Renal cortical epithelial cell (primary cell): ENCODE data around the gene CHRM2. TPM values are rescaled to one million over a fixed set of nuclear protein-coding genes. Genes with fewer than 3 reads are reported as not detected.

Experiments
- DNase-seq: peaks from one replicate; pipeline ENCODE4 v3.0.0-alpha.2; 2011; ENCODE audit warnings: low read depth
- total RNA-seq: library from RNA; depleted of rRNA; stranded (reverse); fragments of >200 nt; gene quantifications from 2 replicates; pipeline ENCODE4 v1.2.3, GENCODE V29; 2014

CHRM2 gene
- total RNA-seq, 1 donor from 2014 or later = under 0.01 TPM

DNA sequence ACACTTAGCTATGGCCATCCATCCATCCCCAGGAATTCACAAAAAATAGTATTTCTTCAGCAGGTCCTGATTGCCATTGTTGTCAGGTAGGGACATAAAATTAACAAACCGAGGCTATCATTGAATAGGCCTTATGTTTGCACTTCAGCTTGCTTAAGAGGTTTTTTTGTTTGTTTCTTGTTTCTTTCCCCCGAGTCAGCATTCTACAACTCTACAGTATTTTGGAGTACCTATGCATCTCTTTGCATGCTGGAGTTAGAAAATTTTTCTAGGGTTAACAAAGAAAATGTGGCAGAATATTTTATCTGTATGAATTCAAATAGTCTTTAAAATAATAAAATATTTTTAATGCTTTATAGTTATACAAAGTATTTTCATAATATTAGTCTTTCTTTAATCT is 26.3 kb downstream of the CHRM2 start:
- no peak for DNase-seq

DNA sequence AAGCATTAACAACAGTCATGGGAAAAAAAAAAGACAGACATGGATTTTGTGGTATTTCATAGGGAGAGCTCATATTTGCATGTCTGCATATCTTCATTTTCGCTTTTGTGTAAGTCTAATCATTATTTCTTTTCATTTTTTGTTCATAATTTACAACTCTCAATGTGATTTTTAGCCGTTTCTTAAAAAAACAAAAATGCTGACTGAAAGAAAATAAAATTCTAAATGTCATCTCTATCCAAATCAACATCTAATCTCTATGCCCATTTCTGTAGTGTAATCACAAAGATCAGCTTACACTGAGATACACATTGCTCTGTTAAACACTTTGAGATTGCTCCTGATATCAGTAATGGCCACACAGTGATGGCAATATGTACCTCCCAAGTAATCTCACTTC is 29.2 kb downstream of the CHRM2 start:
- no peak for DNase-seq

DNA sequence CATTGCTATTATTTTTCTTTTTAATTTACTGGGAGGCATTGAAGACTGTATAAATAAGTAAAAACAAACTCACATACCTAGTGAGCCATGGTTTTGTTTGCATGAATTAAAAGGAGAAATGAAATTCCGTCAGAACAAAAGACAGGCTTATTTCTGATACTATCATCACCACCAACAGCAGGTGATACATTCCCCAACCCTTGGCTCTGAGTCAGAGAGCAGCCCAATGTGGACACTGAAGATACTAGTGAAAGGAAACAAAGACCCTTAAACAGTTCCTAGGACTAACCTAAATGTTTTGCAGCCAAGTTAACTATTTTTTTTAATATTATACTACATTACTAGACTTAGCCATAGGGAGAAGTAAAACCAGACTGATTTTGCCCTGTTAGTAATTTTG is 31.6 kb downstream of the CHRM2 start:
- no peak for DNase-seq

DNA sequence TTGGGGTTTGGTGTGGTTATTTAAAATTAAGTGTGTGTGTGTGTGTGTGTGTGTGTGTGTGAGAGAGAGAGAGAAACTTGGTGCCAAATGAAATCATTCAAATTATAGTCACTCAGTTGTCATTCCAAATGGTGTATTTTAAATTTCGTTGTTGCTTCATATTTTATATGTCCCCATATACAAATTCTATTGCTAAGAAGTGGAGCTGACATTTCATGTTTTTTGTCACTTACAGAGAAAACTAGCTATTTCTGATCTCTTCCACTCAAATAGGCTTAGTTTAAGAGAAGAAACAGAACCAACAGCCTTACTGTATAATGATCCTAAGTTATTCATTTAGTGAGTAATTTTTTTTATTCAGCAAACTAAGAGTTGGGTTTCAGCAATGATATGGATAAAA is 42.3 kb downstream of the CHRM2 start:
- DNase-seq = no peak

DNA sequence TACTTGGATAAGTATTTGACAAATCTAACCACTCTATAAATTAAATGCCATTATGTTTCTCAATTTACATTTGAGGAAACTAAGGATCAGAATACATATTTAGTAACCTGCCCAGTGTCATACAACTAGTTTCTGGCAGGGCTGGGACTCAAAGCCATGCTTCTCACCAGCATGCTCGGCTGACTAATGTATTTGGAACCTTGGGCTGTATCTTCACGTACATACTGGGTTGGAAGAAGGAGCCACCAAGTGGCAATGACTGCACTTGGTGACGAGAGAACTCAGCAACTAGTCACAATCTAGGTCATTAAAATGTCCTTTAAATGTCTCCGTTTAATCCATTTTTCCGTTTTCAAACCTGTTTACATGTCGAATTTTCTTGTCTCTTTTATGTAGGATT is 42.9 kb downstream of the CHRM2 start:
- no peak for DNase-seq

DNA sequence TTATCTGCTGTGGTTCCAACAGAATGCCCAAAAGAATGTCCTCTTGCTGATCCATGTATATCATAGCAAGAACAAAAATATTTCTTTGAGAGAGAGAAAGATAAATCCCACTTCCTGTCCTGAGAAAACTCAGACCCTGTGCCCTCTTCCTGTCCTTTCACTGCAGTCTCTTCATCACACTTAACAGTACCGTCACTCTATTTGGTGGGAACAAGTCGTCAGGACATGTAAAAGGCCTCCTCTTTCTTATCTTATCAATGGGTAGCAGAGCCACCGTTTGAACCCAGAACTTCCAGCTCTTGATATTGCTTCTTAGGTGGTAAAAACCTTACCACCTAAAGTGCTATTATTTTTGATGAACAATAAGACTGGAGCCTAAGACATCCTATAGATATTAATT is 43.9 kb downstream of the CHRM2 start:
- DNase-seq = no peak

DNA sequence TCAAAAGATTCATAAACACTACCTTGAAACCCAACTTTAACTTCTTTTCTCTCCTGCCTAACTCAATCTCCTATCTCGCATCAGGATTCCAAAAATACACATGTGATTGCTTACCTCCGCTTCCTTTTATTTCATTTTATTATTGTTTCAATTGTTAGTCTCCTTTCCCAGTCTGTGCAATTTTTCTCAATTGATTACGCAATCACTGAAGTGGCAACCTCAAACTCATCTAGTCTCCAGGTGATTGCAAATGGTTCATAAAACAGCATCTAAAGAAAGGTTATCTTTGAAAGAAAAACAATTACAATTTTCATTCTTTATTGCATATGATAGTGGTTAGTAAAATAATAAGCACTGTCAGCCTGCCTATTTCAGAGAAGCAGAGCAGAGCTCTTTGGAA is 45.6 kb downstream of the CHRM2 start:
- no peak for DNase-seq

DNA sequence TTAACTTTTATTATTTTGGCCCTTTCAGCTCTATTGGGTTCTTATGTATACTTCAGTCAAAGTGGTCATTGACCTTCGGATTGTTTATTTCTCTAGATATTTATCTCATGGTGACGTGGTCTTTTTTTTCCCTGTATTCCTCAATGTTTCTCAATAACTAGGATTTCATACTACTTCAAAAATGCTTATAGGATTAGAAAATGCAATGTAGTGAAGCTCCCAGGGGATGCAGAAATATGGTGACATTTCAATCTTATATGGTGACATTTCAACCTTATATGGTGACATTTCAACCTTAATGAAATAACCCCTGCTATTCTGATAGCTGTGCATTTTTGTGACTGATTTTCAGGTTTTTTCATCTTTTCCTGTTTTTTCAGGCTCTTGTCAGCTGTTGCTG is 51.4 kb downstream of the CHRM2 start:
- no peak for DNase-seq

DNA sequence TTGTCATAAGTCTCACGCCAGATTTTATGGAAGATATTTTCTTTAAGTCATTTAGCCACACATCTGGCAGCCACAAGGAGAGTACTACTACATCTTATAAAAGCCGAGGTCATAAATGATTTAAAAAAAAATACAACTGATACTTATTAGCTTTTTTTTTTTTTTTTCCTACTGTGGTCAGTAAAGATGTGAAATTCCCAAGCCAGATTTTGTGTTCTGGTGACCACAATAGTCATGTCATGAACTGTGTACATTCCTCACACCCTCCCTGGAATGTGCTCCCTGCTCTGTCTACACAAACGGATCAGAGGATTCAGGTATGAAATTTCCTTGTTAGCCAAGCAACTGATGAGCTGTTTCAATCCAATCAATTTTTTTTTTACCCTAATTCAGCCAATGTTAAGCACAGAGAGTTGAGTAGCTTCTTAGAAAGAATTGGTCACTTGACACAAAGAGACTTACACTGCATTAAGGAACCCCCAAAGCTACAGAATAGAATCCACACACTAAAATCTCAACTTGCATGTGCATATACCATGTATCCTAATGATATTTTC is 54.7 kb downstream of the CHRM2 start:
- no peak for DNase-seq

DNA sequence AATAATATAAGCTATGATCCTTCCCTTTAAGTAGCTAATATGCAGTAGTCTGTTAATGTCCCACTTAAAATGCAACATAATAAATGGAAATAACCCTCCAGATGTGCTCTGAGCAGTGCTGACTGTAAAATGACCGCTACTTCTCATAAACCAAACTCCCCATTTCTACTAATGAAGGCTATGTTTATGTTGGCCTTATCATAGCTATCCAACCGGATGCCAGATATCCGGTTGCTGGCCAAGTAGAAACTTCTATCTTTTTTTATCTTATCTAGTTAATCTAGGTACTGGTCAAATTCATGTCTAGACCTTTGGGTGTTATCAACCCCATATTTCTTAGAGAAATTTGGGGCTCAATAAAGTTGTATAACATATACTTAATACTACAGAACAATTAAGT is 56.6 kb downstream of the CHRM2 start:
- no peak for DNase-seq

DNA sequence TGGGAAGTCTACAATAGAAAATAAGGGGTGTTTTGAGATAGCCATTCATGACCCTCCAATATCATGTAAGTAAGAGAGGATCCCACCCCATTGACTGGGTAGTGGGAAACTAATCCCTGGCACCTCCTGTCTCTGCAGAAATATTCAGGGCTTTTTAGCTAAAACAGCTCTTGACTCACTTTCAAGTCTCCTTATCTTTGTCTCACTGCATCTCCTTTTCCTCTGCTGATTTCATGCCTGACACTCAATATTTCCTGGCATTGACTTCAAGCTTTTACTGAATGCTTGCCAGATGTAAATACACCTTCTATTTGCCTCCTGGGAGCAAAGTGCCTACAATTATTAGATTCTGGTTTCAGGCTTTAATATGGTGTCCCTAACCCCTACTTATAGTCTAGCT is 57.1 kb downstream of the CHRM2 start:
- no peak for DNase-seq

DNA sequence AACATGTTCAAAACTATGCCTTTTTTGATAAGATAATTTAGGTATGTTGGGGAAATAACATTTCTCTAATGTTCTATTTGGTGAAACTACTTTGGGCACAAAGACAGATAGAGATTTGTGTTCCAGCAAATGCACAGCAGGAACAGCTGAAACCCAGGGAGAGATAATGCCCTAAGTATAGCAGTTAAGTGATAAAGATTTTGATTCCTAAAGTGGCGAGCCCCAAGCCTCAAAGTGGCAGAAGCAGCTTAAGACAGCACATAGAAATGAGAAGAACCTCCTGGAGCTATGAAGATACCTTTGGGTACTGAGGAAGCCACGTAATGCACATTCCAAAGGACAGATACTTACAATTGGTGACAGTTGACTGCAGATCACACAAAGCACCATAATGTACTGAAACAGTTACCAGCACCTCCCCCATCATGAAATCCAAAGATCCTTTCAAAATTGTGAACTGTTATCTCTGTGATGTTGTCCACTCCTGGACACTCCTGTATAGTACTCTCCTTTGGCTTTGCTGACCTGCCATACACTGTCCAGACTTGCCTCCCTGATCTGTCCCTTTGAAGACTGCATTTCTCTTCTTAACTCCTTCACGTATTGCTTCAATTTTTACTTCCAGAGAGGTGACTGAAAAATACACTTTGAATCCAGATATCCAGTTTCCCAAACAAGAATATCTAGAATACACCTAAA is 62.9 kb downstream of the CHRM2 start:
- no peak for DNase-seq

DNA sequence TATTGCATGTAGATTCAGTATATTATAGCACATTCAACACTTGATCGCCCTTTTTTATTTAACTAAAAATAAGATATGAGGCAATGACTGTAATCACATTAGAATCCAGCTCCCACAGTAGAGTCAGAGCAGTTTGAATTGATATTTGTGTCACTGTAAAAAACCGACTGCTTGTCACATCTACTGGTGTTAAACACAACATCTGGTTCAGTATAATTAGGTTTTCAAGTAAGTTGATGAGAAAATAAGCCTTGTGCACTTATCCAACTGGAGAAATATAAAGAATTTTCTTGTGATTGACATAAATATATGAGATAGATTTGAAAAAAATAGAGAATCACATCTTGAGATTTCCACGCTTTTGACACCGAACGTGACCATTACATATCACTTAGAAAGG is 69.0 kb downstream of the CHRM2 start:
- DNase-seq = no peak

DNA sequence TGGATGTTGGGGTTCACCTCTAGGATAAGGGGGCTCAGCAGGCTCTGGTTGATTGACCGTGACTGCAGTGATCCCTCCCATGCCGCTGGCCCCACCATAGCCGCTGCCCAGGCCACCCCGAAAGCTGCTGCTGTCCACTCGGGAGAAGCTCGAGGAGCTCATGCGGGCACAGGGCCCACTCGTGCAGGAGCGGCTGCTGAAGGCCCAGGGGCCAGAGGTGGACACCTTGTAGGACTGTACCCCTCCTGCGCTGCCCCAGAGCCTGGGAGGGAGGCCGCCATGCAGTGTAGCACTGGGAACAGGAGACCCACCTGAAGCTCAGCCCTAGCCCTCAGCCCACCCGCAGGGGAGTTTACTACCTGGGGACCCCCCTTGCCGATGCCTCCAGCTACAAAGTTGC is 70.0 kb downstream of the CHRM2 start:
- DNase-seq = no peak

DNA sequence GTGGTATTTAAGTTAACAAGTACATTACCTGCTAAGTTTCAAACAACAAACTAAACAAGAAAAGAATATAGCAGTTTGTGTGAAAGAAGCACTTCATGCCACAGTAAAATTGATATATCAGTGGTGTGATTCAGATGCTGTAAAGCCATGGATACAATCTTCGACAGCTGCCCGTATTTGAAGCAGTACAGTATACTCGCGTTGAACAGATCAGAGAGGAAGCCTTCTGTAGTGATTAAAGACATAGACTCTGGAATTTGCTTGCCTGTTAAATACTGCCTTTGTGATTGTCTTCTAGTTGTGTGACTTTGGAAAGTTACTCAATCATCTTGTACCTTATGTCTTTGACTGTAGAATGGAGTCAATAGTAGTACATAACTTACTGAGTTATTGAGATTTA is 71.7 kb downstream of the CHRM2 start:
- no peak for DNase-seq

DNA sequence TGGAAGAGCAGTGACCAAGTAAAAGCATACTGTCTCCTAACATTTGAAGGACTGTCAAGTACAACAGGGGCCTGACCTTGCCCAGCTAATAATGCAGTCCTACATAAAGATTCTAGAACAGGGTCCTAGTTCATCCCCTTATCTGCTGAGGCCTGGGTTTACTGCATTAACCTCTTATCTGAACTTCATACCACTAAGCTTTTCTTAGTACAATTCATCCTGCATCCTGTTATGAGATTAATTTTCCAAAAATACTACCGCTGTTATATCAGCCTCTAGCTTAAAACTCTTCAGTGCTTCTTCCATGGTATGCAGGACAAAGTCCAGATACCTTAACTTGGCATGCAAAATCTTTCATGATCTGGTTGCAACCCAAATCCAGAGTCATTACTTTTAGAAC is 72.5 kb downstream of the CHRM2 start:
- no peak for DNase-seq

DNA sequence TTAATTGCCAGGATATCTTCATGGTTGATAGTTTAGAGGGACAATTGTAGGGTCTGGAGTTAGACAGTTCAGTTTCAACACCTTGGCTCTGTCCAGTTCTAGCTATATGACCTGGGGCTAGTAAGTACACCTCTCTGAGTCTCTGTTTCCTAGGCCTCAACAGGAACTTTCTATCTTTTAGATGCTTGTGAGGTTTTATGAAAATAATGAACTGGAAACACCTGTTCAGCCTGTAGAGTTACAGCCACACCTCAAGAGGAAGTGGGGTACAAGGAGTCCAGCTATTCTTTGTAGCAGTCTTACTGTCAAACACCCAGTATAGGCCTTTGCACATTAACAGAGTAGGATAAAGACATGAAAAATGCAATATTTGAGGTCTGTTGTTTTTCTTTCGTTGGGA is 73.4 kb downstream of the CHRM2 start:
- DNase-seq = no peak

DNA sequence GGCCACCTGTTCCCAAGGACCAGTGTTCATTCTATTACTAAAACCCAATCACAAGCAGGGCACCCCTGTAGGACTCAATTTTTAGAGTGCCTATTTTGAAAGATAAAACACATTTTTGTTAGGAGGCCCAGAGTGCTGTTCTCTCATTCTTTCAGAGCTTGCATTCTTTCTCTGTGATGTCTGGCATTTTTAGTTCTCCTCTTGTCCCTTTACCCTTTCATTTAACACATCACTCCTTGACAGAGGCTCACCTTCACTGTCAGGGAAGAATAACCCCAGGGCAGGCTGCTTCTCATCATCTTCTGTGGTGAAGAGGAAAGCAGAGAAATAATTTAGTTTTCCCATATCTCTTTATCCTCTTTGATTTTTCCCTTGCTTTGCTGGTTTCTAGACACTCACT is 73.9 kb downstream of the CHRM2 start:
- no peak for DNase-seq

DNA sequence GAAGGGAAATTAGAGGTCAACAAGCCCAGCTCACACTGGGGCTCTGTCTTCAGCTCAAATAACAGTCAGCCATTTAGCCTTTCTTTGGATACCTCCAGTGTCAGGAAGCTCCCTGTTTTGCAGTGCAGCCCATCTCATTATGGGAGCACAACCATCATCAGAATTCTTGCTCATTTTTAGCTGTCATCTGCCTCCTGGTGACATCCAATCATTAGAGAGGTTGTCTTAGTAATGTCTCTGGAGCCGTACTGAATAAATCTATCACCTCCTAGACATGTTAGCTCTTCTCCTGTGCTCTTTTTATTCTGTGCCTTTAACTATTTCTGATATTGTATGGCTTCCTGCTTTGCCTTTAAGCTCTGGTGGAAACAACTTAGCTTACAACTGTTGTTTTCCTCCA is 74.5 kb downstream of the CHRM2 start:
- no peak for DNase-seq

DNA sequence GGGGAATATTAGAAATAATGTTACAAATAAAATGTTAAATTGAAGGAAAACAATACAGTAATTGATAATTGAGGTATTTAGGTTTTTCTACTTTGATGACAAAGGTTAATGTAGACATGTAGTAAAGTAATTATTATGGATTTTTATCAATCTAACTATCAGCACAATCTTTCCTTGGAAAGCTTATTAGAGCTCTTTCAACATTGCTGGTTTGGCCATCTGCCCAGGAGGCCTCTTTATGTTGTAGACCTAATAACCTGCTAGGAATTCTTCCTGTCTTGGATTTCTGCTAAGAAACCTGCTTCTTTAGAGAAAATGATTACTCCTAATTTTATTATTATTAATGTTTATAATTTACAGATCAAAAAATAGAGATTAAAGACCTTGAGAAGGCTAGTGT is 78.9 kb downstream of the CHRM2 start:
- DNase-seq = no peak

DNA sequence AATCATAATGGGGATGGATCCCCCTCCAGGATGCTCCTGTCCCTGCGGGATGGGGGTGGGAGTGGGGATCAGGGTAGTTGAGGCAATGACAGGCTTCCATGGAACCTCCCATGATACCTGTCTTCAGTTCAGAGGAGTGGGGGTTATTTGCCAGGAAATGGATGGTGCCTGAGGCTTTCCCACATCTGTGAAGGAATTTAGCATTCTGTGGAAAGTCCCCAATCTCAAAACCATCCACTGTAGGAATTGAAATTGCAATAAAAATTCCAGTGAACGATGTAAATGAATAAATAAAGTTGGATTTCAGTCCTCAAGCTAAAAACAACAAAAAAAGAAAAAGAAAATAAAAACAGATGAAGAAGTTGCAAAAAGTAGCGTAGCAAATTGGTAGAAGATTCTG is 81.9 kb downstream of the CHRM2 start:
- no peak for DNase-seq

DNA sequence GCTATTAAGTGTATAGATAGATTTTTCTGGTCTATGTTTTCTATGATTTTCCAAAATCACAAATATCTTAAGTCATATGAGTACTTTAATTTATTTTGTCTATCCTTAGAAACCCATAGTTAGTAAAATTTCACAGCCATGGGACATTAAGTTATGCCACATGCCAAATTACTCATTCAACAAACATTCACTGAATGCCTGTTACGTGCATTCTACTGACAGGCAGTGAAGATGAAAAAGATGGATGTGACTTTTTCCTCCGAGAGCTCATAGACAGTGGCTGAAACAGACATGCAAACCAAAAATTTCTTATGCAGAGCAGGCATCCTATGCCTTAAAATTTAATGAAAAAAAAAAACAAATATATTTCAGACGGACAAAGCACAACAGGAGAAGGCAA is 84.9 kb downstream of the CHRM2 start:
- DNase-seq = no peak

DNA sequence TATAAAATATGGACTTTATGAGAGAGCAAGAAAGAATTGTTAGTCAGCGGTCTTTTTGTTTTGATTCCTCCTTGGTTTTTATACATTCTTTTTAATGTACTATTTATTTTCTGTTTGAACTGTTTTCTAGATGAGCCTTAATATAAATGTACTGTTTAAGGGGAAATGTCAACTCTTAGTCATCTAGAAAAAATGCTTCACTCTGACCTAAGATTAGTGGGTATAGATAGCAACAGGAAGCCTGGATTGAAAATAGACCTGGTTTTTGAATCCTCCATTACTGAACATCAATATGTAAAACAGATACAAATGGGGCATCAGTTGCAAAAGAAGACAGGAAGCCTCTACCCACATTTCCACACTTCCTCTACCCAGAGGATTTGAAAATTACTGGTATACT is 87.8 kb downstream of the CHRM2 start:
- no peak for DNase-seq

DNA sequence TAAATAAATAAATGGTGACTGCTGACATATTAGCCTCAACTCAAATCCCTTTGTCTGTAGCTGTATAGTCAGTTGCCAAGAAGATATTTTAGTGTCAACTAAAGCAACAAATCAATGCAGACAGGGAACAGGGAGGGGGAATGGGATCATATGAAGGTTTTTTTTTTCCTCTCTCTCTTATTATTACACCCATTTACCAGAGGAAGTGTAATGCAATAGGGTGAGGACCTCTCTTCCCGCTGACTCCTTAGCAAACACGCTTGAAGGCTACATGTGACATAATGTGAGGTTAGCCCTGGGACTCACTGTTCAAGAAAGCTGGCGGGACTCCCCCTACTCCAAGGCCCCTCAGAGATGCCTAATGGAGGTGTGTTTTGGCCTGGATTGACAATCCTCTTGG is 88.2 kb downstream of the CHRM2 start:
- no peak for DNase-seq
